Measurements from ENCODE around the gene ZDHHC3.
"Not testable (repeated sequence)": the region's sequence is repeated elsewhere in the genome, so short reads cannot be mapped to it uniquely, and the experiment has no call there.

The ZDHHC3 gene

GRCh38 chr3:44993471-44994205, 17.7 kb upstream of the ZDHHC3 start:
- no peak for DNase-seq

DNA sequence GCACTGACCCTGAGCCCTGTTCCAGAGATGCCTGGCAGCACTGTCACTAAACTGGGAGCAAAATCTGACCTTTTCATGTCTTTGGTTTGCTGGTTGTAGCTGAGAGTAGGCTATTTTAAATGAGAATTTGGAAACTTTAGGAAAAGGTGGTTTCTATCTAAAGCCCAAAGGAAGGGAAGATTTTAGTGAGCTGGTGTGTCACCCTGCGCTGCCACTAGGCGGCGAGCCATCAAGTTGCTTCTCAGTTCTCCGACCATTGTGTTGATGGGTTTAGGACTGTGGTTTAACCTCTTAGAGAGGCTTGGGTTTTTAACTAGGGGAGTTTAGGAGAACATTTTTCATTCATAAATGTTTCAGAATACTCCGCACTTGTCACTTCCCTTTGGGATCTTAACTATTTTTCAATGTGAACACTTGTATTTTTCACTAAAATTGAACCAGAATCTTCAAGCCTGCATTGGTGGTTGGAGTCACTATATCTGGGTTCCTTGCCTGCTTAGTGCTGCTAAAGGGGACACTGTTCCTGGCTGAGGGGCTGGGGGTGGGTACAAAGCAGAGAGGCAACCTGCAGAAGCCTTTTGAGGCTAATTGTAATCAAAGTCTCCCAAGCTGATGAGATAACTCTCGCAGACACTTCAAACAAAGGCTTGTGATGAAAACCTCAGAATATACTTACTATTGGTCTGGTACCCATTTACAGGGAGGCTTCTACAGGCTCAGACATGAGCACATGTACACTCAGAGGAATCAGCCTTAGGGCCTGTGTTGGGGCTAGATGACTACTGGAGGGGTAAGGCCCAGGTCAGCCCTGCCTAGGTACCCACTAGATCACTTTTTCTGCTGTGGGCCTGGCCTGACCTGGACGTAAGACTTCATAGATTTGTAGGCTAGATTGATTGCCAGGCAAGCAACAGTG, 16.8 kb upstream of the ZDHHC3 start:
- peak; percentile 23 for DNase-seq

- DNase-seq: no peak
Observed at GRCh38 chr3:44991326-44991725, 15.4 kb upstream of the ZDHHC3 start.

GRCh38 chr3:44989636-44990373, 13.8 kb upstream of the ZDHHC3 start:
- no peak for DNase-seq

DNA sequence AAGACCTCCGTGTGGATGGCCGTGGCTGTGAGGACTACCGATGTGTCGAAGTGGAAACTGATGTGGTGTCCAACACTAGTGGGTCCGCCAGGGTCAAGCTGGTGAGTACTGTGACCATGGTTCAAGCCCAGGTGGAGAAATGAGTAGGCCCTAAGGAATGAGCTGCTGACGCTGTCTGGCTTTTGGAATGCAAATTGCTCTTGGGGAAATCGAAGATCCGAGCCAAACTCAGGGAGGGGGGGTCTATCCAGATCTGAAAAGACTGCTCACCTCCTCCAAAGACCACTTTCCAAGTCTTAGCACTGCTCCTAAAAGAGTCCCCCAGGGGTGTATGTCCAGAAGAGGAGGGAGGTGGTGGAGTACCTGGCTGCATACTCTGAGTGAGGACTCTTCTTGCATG, 13.2 kb upstream of the ZDHHC3 start:
- DNase-seq: no peak

- DNase-seq: peak; percentile 26
Observed at GRCh38 chr3:44988073-44988472, 12.1 kb upstream of the ZDHHC3 start.

- no peak for DNase-seq
Observed at GRCh38 chr3:44987332-44987731, 11.4 kb upstream of the ZDHHC3 start.

GRCh38 chr3:44986330-44986729, 10.4 kb upstream of the ZDHHC3 start:
- DNase-seq: not testable (repeated sequence)

DNA sequence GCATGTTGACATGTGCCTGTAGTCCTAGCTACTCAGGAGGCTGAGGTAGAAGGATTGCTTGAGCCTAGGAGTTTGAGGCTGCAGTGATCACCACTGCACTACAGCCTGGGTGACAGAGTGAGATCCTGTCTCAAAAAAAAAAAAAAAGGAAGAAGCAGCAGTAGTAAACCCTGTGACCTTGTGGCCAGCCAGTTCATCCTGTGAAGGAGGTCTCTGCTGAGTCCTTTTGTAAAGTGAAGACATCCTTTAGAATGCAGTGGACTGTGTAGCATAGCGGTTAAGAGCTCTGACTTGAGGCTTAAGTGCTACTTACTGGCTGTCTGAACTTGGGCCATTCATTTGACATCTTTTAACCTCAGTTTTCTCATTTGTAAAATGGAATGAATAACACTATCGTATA, 8.4 kb upstream of the ZDHHC3 start:
- no peak for DNase-seq

DNA sequence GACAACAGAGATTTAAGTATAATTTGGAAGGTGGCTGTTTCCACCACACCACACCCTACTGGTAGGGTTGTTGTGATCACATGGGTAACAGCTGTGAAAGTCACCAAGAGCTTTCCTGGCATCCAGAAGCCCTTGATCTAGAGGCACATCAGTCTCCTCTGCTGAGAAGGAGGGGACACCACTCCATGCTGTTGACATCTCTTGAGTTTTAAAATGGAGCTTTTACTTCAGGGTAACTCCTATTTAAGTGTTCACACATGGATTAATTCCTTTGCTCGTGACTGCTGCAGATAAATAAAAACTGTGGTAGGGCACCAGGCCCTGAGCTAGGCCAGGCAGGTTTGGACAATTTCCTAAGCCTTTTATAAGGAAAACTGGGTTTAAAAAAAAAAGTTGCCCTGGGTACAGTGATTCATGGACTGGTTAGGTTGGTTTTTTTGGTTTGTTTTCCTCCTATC, 7.5 kb upstream of the ZDHHC3 start:
- no peak for DNase-seq

DNA sequence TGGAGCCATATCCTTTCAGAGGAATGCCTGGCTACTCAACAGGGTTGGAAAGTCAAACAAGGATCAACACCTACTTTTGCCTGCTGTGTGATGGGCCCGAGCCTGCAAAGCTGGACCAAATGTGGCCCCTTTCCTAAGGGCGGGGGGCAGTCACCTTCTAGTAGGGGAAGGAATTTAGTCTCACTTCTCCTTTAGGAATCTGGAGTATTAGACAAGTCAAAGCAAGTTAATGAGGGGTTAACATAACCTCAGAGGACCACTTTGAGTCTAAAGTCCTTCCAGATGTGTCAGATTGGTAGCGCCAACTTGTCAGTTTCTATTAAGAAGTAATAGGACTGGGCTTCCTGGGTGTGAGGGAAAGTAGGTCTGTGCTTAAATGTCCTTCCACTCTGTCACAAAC, 6.8 kb upstream of the ZDHHC3 start:
- no peak for DNase-seq

GRCh38 chr3:44981751-44982150, 5.8 kb upstream of the ZDHHC3 start:
- peak; percentile 24 for DNase-seq

- no peak for DNase-seq
Observed at GRCh38 chr3:44981220-44981619, 5.2 kb upstream of the ZDHHC3 start.

DNA sequence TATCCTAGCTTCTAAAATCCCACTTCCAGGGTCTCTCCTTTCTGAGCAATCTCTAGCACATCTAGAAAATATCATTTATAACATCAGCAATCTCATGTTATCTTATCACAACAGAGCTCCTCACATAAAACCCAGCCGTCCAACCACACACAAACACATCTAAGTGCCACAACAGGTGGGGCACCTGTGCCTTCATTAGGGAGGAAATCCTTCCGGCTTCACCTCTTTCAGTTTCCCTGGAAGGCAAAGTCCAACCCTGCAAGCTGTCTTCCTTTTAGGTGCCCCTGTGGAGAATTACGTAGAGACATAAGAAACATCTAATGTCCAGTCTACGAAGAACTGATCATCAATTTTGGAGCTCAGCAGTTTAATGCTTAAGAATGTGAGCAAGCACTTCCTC, 1.6 kb downstream of the ZDHHC3 start:
- DNase-seq: no peak

GRCh38 chr3:44970926-44971490, 5.0 kb downstream of the ZDHHC3 start:
- DNase-seq: no peak

DNA sequence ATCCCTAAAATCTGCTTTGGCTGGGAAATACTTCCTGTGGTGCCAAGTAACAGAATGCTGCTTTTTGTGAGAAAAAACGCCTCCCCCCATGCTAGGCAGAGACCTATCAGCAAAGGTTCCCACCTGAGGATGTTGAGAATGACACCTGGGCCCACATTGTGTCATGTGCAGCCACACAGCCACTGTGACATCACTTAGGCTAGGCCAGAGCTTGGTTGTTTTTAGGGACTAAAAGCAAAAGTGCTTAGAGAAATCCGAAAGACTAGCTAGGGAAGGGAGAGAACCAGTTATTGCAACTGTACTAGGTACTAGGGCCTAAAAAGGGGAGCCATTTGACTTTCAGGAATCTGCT, 6.2 kb downstream of the ZDHHC3 start:
- DNase-seq: peak; percentile 14

DNA sequence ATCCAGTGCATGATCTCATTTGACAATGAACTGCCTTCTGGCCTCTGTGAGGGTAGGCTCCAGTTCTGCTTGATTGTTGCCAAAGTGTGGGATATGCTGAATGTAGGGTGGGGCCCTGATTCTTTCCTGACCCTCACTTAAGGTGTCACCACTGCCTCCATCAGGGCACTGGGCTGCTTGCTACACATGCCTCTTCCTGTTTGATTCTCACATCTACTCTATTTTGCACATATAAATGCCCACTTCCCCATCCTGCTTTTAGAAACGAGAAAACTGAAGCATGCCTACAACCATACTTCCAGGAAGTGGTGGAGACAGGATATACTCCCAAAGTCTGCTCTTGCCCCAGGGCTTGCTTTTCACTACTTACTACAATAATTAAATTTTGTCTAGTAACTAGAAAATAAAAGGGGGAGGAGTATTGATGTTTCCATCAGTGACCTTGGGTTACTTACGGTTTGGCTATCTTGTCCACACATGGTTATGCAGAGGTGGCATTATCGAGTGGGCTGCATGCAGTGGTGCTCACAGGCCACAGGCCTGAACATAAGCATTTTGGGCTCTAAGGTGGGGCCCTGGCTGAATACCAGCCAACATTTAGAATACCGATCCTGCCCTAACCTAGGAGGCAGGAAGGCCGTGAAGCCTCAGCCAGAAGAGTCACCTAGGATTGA, 6.7 kb downstream of the ZDHHC3 start:
- peak; percentile 15 for DNase-seq

DNA sequence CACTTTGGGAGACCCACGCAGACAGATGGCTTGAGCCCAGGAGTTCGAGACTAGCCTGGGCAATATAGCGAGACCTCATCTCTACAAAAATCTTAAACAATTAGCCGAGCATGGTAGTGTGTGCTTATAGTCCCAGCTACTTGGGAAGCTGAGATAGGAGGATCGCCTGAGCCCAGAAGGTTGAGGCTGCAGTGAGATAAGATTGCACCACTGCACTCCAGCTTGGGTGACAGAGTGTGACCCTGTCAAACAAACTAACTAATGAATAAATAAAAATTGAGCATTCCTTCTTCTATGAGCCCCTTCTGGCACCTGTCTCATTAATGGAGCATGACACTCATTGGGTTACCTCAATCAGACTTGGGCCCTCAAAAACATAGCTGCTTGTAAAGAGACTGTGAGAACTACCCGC, 7.5 kb downstream of the ZDHHC3 start:
- DNase-seq: no peak

- DNase-seq: no peak
Observed at GRCh38 chr3:44966795-44967278, 9.1 kb downstream of the ZDHHC3 start.

DNA sequence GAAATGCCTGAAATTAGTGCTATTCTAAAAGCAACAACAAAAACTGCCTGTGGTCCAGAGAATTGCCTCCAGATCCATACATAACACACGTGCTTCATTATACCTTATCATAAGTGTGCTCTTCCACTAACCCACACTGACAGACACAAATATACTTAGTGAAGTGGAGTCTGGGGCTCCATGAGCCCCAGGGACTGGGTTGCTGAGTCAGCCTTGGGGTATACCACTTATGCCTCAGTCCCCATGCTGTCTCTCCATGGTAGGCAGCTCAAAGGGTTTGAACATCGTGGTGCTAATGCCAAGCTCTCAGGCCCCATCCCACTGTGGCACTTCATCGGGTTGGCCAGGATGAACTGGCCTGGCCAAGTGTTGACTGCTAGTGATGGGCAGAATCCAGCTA, 10.8 kb downstream of the ZDHHC3 start:
- no peak for DNase-seq

GRCh38 chr3:44963571-44964325, 12.2 kb downstream of the ZDHHC3 start:
- no peak for DNase-seq
